Activated CD4-positive, CD25-positive, alpha-beta regulatory T cell treated with anti-CD3 and anti-CD28 coated beads, Interleukin-2, amount 50 U/mL, for 72 hours (primary cell): ENCODE measurements around the gene PSRC1.

Source experiments
- DNase-seq: peaks from one replicate; pipeline ENCODE4 v3.0.0; 2021

Gene PSRC1

GRCh38 chr1:109271458-109271857 is 11.5 kb downstream of the PSRC1 start:
- no peak for DNase-seq

- DNase-seq, result no peak
Measured at GRCh38 chr1:109270623-109271317, 12.2 kb downstream of the PSRC1 start.

- DNase-seq, result no peak
Measured at GRCh38 chr1:109269981-109270622, 12.8 kb downstream of the PSRC1 start.

GRCh38 chr1:109269212-109269980 is 13.5 kb downstream of the PSRC1 start:
- DNase-seq, result no peak

- no peak for DNase-seq
Measured at GRCh38 chr1:109268431-109269211, 14.3 kb downstream of the PSRC1 start.

GRCh38 chr1:109267743-109268300 is 15.1 kb downstream of the PSRC1 start:
- DNase-seq, result no peak

GRCh38 chr1:109266965-109267364 is 16.0 kb downstream of the PSRC1 start:
- DNase-seq, result no peak

GRCh38 chr1:109265741-109266330 is 17.1 kb downstream of the PSRC1 start:
- DNase-seq, result no peak

- DNase-seq, result no peak
Measured at GRCh38 chr1:109265016-109265415, 17.9 kb downstream of the PSRC1 start.

- DNase-seq, result no peak
Measured at GRCh38 chr1:109264379-109264755, 18.6 kb downstream of the PSRC1 start.

GRCh38 chr1:109263597-109264378 is 19.2 kb downstream of the PSRC1 start:
- DNase-seq, result peak; percentile 86

GRCh38 chr1:109263234-109263596 is 19.7 kb downstream of the PSRC1 start:
- no peak for DNase-seq

GRCh38 chr1:109262231-109263055 is 20.5 kb downstream of the PSRC1 start:
- DNase-seq, result no peak

- DNase-seq, result no peak
Measured at GRCh38 chr1:109261578-109261977, 21.4 kb downstream of the PSRC1 start.

- DNase-seq, result no peak
Measured at GRCh38 chr1:109261006-109261405, 21.9 kb downstream of the PSRC1 start.

- no peak for DNase-seq
Measured at GRCh38 chr1:109259674-109260557, 23.0 kb downstream of the PSRC1 start.

GRCh38 chr1:109258481-109259466 is 24.2 kb downstream of the PSRC1 start:
- no peak for DNase-seq

- no peak for DNase-seq
Measured at GRCh38 chr1:109257682-109258421, 25.1 kb downstream of the PSRC1 start.
